GM21619 (cell line): ENCODE measurements around the gene FHAD1.
"Not testable (repeated sequence)": the region's sequence is repeated elsewhere in the genome, so short reads cannot be mapped to it uniquely, and the experiment has no call there.

Experiments
- ATAC-seq: cut with Tn5 transposase; IDR thresholded peaks from one replicate; pipeline ENCODE4 v1.9.1; 2021; ENCODE audit not compliant: unreplicated experiment

Gene FHAD1

DNA sequence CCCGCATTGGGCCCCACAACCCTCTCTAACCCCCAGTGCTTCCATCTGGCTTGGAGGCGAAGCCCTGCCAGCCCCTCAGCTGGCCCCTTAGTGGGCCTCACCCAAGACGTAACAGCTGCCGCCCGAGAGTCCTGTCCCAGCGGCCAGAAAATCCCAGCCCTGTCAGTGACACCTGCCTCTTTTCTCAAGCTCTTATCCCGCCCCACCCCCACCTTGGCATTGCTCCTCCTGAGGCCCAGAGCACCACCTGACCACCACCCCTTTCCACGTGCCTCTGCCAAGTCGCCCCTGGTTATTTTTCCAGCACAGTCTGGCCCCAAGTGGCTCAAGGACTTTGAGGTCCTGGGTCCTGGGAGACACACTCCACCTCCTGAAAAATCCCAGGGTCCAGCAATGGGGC lies 185.3 kb downstream of the FHAD1 start:
- ATAC-seq: no peak

DNA sequence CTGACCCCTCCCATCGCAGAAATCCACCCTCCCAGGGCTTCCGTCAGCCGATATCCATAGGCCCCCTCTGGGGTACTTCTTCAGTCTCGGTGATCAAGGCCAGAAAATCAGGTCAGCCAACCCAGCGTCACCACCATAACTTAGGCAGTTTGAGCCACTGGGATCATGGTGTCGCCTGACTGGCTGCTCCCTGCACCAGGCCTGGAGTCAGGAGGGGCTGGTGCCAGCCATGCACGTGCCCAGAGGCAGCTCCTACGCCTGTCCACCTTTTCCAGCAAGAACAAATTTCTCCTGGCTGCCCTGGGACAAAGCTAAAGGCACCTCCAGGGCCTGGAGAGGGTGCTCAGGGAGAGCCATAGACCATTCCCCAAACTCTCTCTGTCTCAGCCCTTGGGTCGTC lies 186.4 kb downstream of the FHAD1 start:
- ATAC-seq: no peak

DNA sequence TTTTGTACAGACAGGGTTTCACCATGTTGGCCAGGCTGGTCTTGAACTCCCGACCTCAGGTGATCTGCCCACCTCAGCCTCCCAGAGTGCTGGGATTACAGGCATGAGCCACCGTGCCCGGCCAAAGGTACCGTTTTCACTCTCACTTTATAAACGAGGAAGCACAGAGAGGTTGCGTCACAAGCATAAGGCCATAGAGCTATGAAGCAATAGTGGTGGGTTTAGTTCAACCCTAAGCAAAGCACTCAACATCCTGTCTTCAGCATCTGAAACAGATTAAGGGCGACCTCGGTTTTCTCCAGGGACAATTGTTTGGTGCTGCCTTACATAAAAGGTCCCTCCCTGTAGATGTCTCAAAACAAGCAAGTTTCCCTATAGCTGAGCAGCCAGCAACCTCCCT lies 187.7 kb downstream of the FHAD1 start:
- not testable (repeated sequence) for ATAC-seq

DNA sequence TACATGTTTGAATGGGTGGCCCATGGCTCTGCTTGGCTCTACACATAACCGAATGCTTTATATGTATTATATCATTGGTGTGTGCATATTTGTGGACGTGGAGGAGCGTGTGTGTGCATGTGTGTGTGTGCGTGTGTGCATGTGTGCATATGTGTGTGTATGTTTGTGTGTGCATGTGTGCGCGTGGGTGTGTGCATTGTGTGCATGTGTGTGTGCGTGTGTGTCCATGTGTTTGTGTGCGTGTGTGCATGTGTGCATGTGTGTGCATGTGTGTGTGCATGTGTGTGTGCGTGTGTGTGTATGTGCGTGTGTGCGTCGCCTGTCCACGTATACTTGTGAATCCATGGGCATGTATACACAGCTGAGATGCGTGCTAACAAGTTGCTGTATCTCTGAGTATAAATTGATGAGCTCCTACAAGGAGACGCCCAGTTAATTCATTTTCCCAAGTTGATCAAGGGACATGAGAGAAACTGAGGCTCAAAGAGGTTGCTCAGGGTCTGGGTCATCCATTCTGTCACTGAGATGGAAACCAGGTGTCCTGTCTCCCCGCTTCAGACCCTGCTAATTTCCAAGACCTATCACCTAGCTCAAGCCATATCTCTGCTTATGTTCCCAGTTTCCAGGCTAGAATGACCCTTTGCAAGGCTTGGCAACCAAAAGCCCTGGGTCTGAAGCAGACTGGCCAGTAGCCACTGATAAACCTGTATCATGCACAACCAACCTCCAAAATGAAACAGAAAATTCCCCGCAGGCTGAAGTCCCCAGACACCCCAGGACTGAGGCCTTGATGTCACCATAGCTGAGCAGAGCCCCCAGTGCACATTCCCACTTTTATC lies 188.4 kb downstream of the FHAD1 start:
- ATAC-seq: no peak

DNA sequence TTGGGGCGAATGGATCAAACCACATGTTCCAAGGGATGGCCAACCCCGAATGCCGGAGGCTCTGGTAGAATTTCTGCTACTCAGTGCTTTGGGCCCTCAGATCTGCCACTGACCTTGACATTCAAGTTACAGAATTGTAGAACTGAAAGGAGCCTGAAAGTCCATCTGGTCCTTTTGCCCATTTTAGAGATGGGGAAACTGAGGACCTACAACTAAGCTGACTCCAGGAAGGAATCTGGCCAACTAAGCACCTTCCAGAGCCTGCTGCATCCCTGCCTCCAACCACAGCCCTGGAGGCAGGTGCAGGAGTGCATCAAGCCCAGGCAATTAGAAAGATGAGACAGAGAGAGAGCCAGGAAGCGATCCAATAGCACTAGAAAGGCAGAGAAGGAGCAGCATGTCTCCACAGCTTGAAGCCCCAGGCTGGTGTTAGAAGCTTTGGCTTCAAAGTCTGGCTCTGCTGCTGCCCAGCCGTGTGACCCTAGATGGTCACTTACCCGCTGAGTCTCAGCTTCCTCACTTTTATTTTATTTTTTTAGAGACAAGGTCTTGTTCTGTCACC lies 189.9 kb downstream of the FHAD1 start:
- no peak for ATAC-seq

DNA sequence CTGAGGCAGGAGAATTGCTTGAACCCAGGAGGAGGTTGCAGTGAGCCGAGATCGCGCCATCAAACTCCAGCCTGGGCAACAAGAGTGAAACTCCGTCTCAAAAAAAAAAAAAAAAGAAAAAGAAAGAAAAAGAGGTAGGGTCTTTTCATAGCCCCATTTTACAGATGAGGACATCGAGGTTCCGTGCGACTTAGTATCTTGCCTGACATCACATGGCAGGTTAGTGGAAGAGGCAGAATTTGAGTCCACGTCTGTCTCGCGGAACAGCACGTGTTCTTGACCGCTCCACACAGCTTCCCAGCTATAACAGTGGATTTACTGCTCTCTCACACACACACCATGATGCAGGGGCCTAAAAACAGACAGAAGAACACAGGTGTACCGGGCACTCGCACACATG lies 192.3 kb downstream of the FHAD1 start:
- ATAC-seq: no peak

DNA sequence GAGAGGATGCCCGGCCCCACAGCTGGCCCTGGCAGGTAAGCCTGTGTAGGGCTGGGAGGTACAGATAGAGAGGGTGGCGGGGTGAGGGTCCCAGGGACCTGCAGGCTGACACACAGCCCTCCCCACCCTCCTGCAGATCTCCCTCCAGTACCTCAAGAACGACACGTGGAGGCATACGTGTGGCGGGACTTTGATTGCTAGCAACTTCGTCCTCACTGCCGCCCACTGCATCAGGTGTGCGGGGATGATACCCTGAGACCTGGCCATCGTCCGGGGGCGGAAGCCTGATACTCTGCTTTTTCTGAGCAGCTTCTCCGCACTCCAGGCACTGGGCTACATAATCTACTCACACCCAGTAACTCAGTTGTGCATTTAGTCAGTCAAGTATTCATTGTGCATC lies 193.3 kb downstream of the FHAD1 start:
- ATAC-seq: no peak

DNA sequence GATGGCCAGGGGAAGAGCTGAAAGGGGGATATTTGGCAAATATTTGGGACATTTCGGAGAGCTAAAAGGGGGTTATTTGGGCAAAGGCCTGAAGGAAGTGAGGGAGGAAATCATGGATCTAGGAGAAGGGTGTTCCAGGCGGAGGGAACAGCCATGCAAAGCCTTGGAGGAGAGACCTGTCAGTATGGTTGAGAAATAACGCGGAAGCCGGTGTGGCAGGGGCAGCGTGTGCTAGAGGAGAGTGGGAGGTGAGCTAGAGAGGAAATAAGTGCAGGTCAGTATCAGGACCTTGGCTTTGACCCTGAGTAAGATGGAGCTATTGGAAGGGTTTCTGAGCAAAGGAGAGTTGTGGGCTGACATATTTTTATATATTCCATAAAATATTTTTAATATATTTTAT lies 194.2 kb downstream of the FHAD1 start:
- ATAC-seq: no peak

DNA sequence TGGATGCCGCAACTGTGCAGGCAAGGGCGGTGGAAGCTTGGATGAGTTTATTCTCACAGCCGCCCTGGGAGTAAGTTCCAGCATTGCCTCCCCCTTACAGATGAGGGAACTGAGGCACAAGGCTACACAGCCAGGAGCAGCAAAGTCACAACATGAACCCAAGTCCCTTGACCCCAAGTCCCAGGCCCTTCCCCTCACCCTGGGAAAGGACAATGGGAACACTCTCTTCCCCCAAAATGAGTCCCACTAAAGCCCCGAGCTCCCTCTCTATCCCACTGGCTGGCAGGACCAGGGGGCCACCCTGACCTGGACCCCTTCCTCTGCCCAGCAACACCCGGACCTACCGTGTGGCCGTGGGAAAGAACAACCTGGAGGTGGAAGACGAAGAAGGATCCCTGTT lies 195.1 kb downstream of the FHAD1 start:
- no peak for ATAC-seq

DNA sequence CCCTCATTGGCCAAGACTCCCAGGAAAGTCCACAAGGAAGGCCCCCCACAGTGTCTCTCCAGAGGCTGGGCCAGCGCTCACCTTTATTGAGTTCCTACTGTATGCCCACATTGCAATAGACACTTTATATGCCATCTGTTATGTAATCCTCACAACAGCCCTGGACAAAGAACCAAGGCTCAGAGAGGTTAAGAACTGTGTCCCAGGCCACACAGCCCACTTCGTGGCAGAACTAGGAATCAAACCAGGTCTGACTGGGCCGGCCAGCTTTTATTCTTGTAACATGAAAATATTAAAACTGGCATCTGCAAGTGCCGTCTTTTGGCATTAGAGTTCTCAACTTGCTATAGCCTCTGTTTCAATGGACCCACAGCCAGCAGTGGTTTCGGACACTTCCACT lies 195.7 kb downstream of the FHAD1 start:
- no peak for ATAC-seq

DNA sequence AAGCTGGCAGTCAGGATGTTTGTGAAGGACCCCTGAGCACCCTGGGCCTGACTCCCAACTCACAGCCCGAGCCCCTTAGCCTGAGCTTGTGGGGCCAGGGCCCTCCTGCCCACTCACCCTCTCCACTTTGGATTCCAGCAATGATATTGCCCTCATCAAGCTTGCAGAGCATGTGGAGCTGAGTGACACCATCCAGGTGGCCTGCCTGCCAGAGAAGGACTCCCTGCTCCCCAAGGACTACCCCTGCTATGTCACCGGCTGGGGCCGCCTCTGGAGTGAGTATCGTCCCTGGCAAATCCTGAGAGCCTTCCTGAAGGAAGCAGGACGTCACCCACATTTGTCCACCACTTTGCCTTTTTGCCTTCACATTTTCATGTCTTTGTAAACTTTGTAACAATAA lies 196.3 kb downstream of the FHAD1 start:
- ATAC-seq: no peak

DNA sequence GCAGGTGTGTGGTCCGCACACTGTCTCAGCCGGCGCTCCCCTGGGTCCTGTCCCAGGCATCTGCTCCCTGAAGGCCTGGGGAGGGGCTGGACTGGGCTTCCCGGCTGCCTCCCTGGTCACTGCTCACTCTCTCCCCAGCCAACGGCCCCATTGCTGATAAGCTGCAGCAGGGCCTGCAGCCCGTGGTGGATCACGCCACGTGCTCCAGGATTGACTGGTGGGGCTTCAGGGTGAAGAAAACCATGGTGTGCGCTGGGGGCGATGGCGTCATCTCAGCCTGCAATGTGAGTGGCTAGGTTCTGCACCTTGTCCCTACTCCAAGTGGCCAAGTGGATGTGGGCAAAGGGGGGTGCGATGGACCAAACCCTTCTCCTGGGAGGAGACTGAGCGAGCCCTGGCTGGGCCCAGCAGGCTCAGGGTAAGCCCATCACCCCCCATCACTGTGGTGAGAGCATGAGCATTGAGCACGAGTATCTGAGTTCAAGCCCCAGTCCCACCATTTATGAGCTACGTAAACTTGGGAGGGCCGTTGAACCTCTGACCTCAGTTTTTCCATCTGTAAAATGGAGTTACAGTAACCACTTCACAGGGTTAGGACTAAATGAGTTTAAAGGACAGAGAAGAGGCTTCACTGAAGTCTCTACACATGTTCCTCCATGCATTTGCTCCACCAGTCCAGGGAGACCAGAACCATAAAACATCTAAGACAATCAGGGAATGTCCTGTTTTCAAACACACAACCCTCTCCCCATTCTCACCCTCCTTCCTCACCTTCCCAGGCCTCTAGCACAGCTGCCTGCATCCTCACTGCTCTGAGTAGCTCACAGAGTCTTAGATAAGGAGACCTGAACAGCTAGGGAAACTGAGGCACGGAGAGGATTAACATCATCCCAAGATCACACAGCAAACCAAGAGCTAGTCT lies 197.7 kb downstream of the FHAD1 start:
- ATAC-seq: no peak

DNA sequence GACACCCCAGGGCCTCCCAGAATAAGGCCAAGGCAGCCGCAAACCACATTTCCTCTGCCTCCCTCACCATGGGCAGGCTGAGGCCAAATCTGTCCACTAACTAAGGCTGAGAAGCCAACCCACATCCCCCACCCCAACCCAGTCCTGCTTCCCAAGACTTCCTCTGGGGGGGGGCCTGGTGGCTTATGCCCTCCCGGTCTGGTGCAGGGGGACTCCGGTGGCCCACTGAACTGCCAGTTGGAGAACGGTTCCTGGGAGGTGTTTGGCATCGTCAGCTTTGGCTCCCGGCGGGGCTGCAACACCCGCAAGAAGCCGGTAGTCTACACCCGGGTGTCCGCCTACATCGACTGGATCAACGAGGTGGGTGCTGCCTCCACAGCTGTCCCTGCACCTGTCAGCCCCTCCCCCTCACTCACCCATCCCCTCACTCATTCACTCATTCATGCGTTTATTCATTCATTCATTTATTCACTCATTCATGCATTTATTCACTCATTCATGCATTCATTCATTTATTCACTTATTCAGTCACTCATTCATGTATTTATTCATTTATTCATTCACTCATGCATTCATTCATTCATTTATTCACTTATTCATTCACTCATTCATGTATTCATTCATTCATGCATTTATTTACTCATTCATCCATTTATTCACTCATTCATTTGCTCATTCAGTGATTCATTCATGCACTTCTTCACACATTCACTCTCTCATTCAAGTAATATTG lies 198.5 kb downstream of the FHAD1 start:
- no peak for ATAC-seq

DNA sequence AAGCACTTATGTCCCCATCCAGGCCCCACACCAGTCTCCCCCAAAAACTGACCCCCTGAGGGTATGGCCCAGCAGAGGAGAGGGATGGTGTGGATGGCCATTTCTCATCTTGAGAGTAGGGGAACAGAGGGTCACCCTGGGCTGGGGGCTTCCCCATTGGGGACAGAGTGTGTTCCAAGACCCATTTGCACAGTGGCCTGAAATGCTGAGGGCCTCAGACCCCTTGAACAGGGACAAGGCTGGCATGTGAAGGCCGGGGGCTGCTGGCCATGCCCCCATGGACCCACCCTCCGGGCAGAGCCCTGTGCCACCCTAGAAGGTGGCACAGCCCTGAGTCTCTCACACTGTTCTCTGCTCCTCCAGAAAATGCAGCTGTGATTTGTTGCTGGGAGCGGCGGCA lies 199.2 kb downstream of the FHAD1 start:
- no peak for ATAC-seq
